DMS114 treated with DMSO at 0.1 percent for 48 hours (cell line): ENCODE data around the gene HDAC4.

Experiments
- DNase-seq: peaks from one replicate; lab custom pipeline; 2025; ENCODE audit not compliant: unreplicated experiment; lab: John Stamatoyannopoulos, UW

The HDAC4 gene

GRCh38 chr2:239133945-239134570 is 266.8 kb downstream of the HDAC4 start:
- no peak for DNase-seq

- DNase-seq: no peak
Measured at GRCh38 chr2:239132786-239133185, 268.0 kb downstream of the HDAC4 start.

GRCh38 chr2:239132156-239132709 is 268.6 kb downstream of the HDAC4 start:
- DNase-seq: no peak

- no peak for DNase-seq
Measured at GRCh38 chr2:239131521-239131920, 269.3 kb downstream of the HDAC4 start.

GRCh38 chr2:239130786-239131325 is 270.0 kb downstream of the HDAC4 start:
- DNase-seq: no peak

- DNase-seq: no peak
Measured at GRCh38 chr2:239130041-239130440, 270.8 kb downstream of the HDAC4 start.

GRCh38 chr2:239129147-239129920 is 271.5 kb downstream of the HDAC4 start:
- DNase-seq: no peak

GRCh38 chr2:239128706-239129105 is 272.1 kb downstream of the HDAC4 start:
- no peak for DNase-seq

GRCh38 chr2:239127513-239127912 is 273.3 kb downstream of the HDAC4 start:
- no peak for DNase-seq

GRCh38 chr2:239125726-239126675 is 274.8 kb downstream of the HDAC4 start:
- no peak for DNase-seq

- DNase-seq: no peak
Measured at GRCh38 chr2:239124152-239124899, 276.5 kb downstream of the HDAC4 start.

- no peak for DNase-seq
Measured at GRCh38 chr2:239122421-239123110, 278.3 kb downstream of the HDAC4 start.

- DNase-seq: no peak
Measured at GRCh38 chr2:239121600-239122012, 279.2 kb downstream of the HDAC4 start.

- no peak for DNase-seq
Measured at GRCh38 chr2:239120664-239121063, 280.2 kb downstream of the HDAC4 start.

- DNase-seq: no peak
Measured at GRCh38 chr2:239119346-239120126, 281.3 kb downstream of the HDAC4 start.

GRCh38 chr2:239118675-239119211 is 282.1 kb downstream of the HDAC4 start:
- no peak for DNase-seq

- no peak for DNase-seq
Measured at GRCh38 chr2:239118264-239118663, 282.6 kb downstream of the HDAC4 start.

GRCh38 chr2:239117831-239118230 is 283.0 kb downstream of the HDAC4 start:
- DNase-seq: no peak
